HT1080 (cell line): ENCODE data around the gene GRHL1. TPM values are rescaled to one million over a fixed set of nuclear protein-coding genes. Genes with fewer than 3 reads are reported as not detected.
"Not testable (repeated sequence)": the region's sequence is repeated elsewhere in the genome, so short reads cannot be mapped to it uniquely, and the experiment has no call there.

Experiments used
- DNase-seq: peaks from one replicate; pipeline ENCODE4 v3.0.0-alpha.2; 2015; ENCODE audit warnings: low read depth
- polyA plus RNA-seq, 2 experiments: library from polyadenylated mRNA; depleted of rRNA; stranded (reverse); fragments of >200 nt; gene quantifications; 2 replicates each; pipeline ENCODE4 v1.2.3, GENCODE V29; 2015
- total RNA-seq: library from RNA; depleted of rRNA; stranded (reverse); fragments of >200 nt; shearing (Covaris generic); gene quantifications from 2 replicates; pipeline ENCODE4 v1.2.3, GENCODE V29; 2014; rRNA removed

The GRHL1 gene
- 0.11 and 0.17 TPM in 2 replicates for total RNA-seq
- polyA plus RNA-seq (2015; cell fraction: cytosol; rRNA removed): 0.06 and 0.42 TPM in 2 replicates
- polyA plus RNA-seq (2015; cell fraction: nucleus; rRNA removed): 0.44 and 0.53 TPM in 2 replicates

- peak; percentile 81 for DNase-seq
These were observed at the start of gene GRHL1 for GRCh38 chr2:9951522-9952285. Gene GRHL1 (plus strand): TSS chr2:9951693. CDS start chr2:9951834, 141 bp downstream.

- DNase-seq: no peak
These were observed 46.1 kb upstream of the GRHL1 start for GRCh38 chr2:9905413-9905812.

- no peak for DNase-seq
These were observed 44.1 kb upstream of the GRHL1 start for GRCh38 chr2:9907402-9907801.

GRCh38 chr2:9908639-9909038, 42.9 kb upstream of the GRHL1 start:
- DNase-seq: no peak

- DNase-seq: peak; percentile 14
These were observed 42.4 kb upstream of the GRHL1 start for GRCh38 chr2:9909106-9909505.

- DNase-seq: no peak
These were observed 40.8 kb upstream of the GRHL1 start for GRCh38 chr2:9910699-9911098.

GRCh38 chr2:9912468-9912867, 39.0 kb upstream of the GRHL1 start:
- DNase-seq: no peak

- DNase-seq: peak; percentile 93
These were observed 37.0 kb upstream of the GRHL1 start for GRCh38 chr2:9914384-9915065.

- peak; percentile 15 for DNase-seq
These were observed 33.2 kb upstream of the GRHL1 start for GRCh38 chr2:9918275-9918674.

GRCh38 chr2:9919512-9919911, 32.0 kb upstream of the GRHL1 start:
- DNase-seq: no peak

GRCh38 chr2:9927020-9927419, 24.5 kb upstream of the GRHL1 start:
- not testable (repeated sequence) for DNase-seq

- DNase-seq: no peak
These were observed 14.2 kb upstream of the GRHL1 start for GRCh38 chr2:9937258-9937657.

GRCh38 chr2:9937968-9938367, 13.5 kb upstream of the GRHL1 start:
- no peak for DNase-seq

GRCh38 chr2:9939587-9940485, 11.7 kb upstream of the GRHL1 start:
- no peak for DNase-seq

GRCh38 chr2:9941196-9941995, 10.1 kb upstream of the GRHL1 start:
- peak; percentile 73 for DNase-seq

GRCh38 chr2:9941996-9942390, 9.5 kb upstream of the GRHL1 start:
- DNase-seq: no peak

- no peak for DNase-seq
These were observed 7.1 kb upstream of the GRHL1 start for GRCh38 chr2:9944330-9944758.

GRCh38 chr2:9945596-9945995, 5.9 kb upstream of the GRHL1 start:
- DNase-seq: no peak

- DNase-seq: no peak
These were observed 5.4 kb upstream of the GRHL1 start for GRCh38 chr2:9946076-9946475.

- DNase-seq: no peak
These were observed 4.7 kb upstream of the GRHL1 start for GRCh38 chr2:9946818-9947217.

- no peak for DNase-seq
These were observed 2.8 kb upstream of the GRHL1 start for GRCh38 chr2:9948721-9949120.
